Measurements from ENCODE around the gene CUL2.

DNA sequence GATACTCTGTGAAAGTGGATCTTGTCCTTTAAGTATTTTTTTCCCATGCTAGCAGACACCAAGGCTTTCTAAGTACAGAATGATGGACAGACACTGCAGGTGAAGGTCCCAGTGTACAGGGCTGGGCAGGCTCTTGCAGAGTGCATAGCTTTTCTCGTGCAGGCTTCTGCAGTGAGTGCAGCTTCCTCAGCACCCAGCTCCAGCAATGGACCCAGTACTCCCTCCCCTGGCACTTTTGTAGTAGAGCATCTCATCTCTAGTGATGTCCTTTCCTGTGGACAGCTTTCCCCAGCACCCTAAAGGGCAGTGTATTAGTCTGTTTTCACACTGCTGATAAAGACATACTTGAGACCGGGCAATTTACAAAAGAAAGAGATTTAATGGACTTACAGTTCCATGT, 104.3 kb downstream of the CUL2 start:
- TF ChIP-seq POLR2AphosphoS5 (IDR thresholded peaks at IDR 0.05; ENCODE audit: low read depth, low read length) = no peak
- TF ChIP-seq, protein P1, sequence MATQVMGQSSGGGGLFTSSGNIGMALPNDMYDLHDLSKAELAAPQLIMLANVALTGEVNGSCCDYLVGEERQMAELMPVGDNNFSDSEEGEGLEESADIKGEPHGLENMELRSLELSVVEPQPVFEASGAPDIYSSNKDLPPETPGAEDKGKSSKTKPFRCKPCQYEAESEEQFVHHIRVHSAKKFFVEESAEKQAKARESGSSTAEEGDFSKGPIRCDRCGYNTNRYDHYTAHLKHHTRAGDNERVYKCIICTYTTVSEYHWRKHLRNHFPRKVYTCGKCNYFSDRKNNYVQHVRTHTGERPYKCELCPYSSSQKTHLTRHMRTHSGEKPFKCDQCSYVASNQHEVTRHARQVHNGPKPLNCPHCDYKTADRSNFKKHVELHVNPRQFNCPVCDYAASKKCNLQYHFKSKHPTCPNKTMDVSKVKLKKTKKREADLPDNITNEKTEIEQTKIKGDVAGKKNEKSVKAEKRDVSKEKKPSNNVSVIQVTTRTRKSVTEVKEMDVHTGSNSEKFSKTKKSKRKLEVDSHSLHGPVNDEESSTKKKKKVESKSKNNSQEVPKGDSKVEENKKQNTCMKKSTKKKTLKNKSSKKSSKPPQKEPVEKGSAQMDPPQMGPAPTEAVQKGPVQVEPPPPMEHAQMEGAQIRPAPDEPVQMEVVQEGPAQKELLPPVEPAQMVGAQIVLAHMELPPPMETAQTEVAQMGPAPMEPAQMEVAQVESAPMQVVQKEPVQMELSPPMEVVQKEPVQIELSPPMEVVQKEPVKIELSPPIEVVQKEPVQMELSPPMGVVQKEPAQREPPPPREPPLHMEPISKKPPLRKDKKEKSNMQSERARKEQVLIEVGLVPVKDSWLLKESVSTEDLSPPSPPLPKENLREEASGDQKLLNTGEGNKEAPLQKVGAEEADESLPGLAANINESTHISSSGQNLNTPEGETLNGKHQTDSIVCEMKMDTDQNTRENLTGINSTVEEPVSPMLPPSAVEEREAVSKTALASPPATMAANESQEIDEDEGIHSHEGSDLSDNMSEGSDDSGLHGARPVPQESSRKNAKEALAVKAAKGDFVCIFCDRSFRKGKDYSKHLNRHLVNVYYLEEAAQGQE (IDR thresholded peaks at IDR 0.05; ENCODE audit: insufficient read depth in 1 of 2, low read depth in 2 of 2, low read length in 1 of 2) = no peak
